ENCODE data around the gene SCYGR3. TPM values are rescaled to one million over a fixed set of nuclear protein-coding genes. Genes with fewer than 3 reads are reported as not detected.

Gene SCYGR3
- total RNA-seq, 2 experiments from 2014 or later: not detected

DNA sequence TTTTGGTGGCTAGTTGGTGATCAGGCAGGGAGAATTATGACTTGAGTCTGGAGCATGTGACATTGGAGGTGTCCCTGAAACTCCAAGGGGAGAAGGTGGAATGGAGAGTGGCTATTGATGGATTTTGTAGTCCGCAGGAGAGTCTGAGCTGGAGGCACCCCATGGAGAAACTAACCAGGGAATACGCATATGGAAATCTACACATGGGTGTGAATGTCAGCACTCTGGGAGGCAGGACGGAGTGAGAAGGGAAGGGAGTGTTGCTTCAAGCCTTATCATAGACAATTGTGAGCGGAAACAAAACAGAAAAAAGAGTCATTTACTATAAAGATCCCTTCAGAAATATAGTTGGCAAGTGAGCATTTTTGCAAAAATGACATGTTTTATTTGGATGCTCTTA lies 2.0 kb upstream of the SCYGR3 start:
- Mint-ChIP-seq H3K36me3 (ENCODE audit: low read depth) (no peaks in the 10 kb centered on the region), H3K4me1 (ENCODE audit: low read depth) (no peaks in the 10 kb centered on the region), H3K4me3 (no peak overlapping the region), H3K27me3 (peaks cover 22% of the 10 kb centered on the region), H3K9me3 (no peaks in the 10 kb centered on the region), H3K27ac (no peak overlapping the region)
- DNase-seq (no peak), ATAC-seq (ENCODE audit: poor library complexity) (no peak)
- intact Hi-C loops (cut with DNase I, micrococcal nuclease): no loop called here
- Histone ChIP-seq H3K27me3 (ENCODE audit: control insufficient read depth in 1 of 2, insufficient read depth in 2 of 2, low read length in 2 of 2) (peaks cover 0 to 4% of the 10 kb centered on the region in 2 experiments), H3K36me3 (ENCODE audit: insufficient read depth, low read length) (no peaks in the 10 kb centered on the region), H3K4me1 (ENCODE audit: insufficient read depth, low read length) (no peaks in the 10 kb centered on the region), H3K4me3 (ENCODE audit: low read length) (no peak overlapping the region), H3K27ac (ENCODE audit: low read depth in 1 of 2, low read length in 2 of 2) (no peak overlapping the region), H3K9me3 (ENCODE audit: control insufficient read depth in 1 of 2, insufficient read depth in 1 of 2, low read length in 2 of 2) (peaks cover 0 to 4% of the 10 kb centered on the region in 2 experiments)
- TF ChIP-seq, protein P1, sequence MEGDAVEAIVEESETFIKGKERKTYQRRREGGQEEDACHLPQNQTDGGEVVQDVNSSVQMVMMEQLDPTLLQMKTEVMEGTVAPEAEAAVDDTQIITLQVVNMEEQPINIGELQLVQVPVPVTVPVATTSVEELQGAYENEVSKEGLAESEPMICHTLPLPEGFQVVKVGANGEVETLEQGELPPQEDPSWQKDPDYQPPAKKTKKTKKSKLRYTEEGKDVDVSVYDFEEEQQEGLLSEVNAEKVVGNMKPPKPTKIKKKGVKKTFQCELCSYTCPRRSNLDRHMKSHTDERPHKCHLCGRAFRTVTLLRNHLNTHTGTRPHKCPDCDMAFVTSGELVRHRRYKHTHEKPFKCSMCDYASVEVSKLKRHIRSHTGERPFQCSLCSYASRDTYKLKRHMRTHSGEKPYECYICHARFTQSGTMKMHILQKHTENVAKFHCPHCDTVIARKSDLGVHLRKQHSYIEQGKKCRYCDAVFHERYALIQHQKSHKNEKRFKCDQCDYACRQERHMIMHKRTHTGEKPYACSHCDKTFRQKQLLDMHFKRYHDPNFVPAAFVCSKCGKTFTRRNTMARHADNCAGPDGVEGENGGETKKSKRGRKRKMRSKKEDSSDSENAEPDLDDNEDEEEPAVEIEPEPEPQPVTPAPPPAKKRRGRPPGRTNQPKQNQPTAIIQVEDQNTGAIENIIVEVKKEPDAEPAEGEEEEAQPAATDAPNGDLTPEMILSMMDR (IDR thresholded peaks at IDR 0.05): no peak
- CTCF ChIA-PET: no interaction called here
- POLR2A ChIA-PET: no interaction called here

- CTCF ChIA-PET: no interaction called here
Measured at GRCh38 chr2:227615906-227616305, 1.3 kb upstream of the SCYGR3 start.

DNA sequence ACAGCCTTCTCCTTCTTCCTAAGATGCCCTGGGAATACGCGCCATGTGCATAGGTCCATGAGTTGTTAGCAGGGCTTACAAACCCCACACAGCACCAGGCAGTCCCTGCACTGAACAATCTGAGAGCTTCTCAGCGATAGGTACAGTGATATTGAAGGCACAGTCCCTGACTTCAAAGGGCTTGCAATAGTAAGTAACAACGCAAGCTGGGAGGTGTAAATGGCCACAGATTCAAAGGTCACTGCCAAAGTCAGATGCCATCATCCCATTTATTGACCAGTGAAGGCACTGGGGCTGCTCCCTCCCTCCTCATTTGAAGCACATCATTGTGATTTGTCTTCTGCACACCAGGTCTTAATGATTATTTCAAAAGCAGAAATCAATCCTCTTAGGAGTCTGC lies 541 bp upstream of the SCYGR3 start:
- ATAC-seq (ENCODE audit: poor library complexity) (no peak), DNase-seq (no peak)
- H3K4me3 Mint-ChIP-seq: no peak overlapping the region
- H3K36me3 ChIP-seq (ENCODE audit: insufficient read depth, low read length): no peaks in the 10 kb centered on the region
- H3K27ac ChIP-seq (ENCODE audit: low read depth in 1 of 2, low read length in 2 of 2): no peak overlapping the region
- H3K4me1 ChIP-seq (ENCODE audit: insufficient read depth, low read length): no peaks in the 10 kb centered on the region
- peaks cover 32% of the 10 kb centered on the region for H3K27me3 Mint-ChIP-seq
- intact Hi-C loops (cut with DNase I, micrococcal nuclease): no loop called here
- TF ChIP-seq, protein P1 (IDR thresholded peaks at IDR 0.05): no peak
- H3K4me3 ChIP-seq (ENCODE audit: low read length): no peak overlapping the region
- H3K27me3 ChIP-seq (ENCODE audit: control insufficient read depth in 1 of 2, insufficient read depth in 2 of 2, low read length in 2 of 2): peaks cover 0 to 4% of the 10 kb centered on the region in 2 experiments
- H3K9me3 ChIP-seq (ENCODE audit: control insufficient read depth in 1 of 2, insufficient read depth in 1 of 2, low read length in 2 of 2): peaks cover 0 to 4% of the 10 kb centered on the region in 2 experiments
- no peaks in the 10 kb centered on the region for H3K4me1 Mint-ChIP-seq (ENCODE audit: low read depth)
- H3K36me3 Mint-ChIP-seq (ENCODE audit: low read depth): no peaks in the 10 kb centered on the region
- H3K9me3 Mint-ChIP-seq: no peaks in the 10 kb centered on the region
- POLR2A ChIA-PET: no interaction called here
- H3K27ac Mint-ChIP-seq: no peak overlapping the region
- CTCF ChIA-PET: no interaction called here

More at GRCh38 chr2:227615906-227616305, 1.3 kb upstream of the SCYGR3 start:
- H3K27me3 ChIP-seq (ENCODE audit: control insufficient read depth in 1 of 2, insufficient read depth in 2 of 2, low read length in 2 of 2): peaks cover 0 to 4% of the 10 kb centered on the region in 2 experiments
- Mint-ChIP-seq H3K27ac (no peak overlapping the region), H3K4me3 (no peak overlapping the region), H3K4me1 (ENCODE audit: low read depth) (no peaks in the 10 kb centered on the region), H3K27me3 (peaks cover 27% of the 10 kb centered on the region), H3K36me3 (ENCODE audit: low read depth) (no peaks in the 10 kb centered on the region), H3K9me3 (no peaks in the 10 kb centered on the region)
- no peaks in the 10 kb centered on the region for H3K36me3 ChIP-seq (ENCODE audit: insufficient read depth, low read length)
- peaks cover 0 to 4% of the 10 kb centered on the region in 2 experiments for H3K9me3 ChIP-seq (ENCODE audit: control insufficient read depth in 1 of 2, insufficient read depth in 1 of 2, low read length in 2 of 2)
- H3K27ac ChIP-seq (ENCODE audit: low read depth in 1 of 2, low read length in 2 of 2): no peak overlapping the region
- POLR2A ChIA-PET: no interaction called here
- ATAC-seq (ENCODE audit: poor library complexity): no peak
- DNase-seq: no peak
- no peaks in the 10 kb centered on the region for H3K4me1 ChIP-seq (ENCODE audit: insufficient read depth, low read length)
- no peak overlapping the region for H3K4me3 ChIP-seq (ENCODE audit: low read length)
- TF ChIP-seq, protein P1 (IDR thresholded peaks at IDR 0.05): no peak
- intact Hi-C loops (cut with DNase I, micrococcal nuclease): no loop called here
